H54 (cell line): ENCODE data around the gene PCDH20.
"Not testable (repeated sequence)": the region's sequence is repeated elsewhere in the genome, so short reads cannot be mapped to it uniquely, and the experiment has no call there.

Source experiments
- DNase-seq: peaks from one replicate; pipeline ENCODE4 v3.0.0; 2011; ENCODE audit warnings: low spot score, mixed read lengths; ENCODE audit not compliant: insufficient read length
- FAIRE-seq: peaks from 3 replicates; lab custom pipeline; 2011; peaks lifted over from hg19 to GRCh38; lab: Jason Lieb, UNC
- POLR2A ChIP-seq: IDR thresholded peaks from 2 replicates; pipeline ENCODE4 v1.6.1; 2011; ENCODE audit warnings: low read depth, mild to moderate bottlenecking, low read length

PCDH20 gene

GRCh38 chr13:61391426-61391825 lies 24.2 kb downstream of the PCDH20 start:
- TF ChIP-seq POLR2A = no peak
- FAIRE-seq (no peak), DNase-seq (no peak)

GRCh38 chr13:61387694-61388093 lies 28.0 kb downstream of the PCDH20 start:
- DNase-seq (no peak), FAIRE-seq (no peak)
- TF ChIP-seq POLR2A = no peak

GRCh38 chr13:61383111-61383510 lies 32.5 kb downstream of the PCDH20 start:
- FAIRE-seq (no peak), DNase-seq (no peak)
- no peak for TF ChIP-seq POLR2A

GRCh38 chr13:61370520-61370919 lies 45.1 kb downstream of the PCDH20 start:
- DNase-seq (no peak), FAIRE-seq (no peak)
- no peak for TF ChIP-seq POLR2A

- not testable (repeated sequence) for FAIRE-seq
These were observed 51.0 kb downstream of the PCDH20 start for GRCh38 chr13:61364690-61365089.

GRCh38 chr13:61362522-61362921 lies 53.1 kb downstream of the PCDH20 start:
- no peak for TF ChIP-seq POLR2A
- DNase-seq = no peak

More at GRCh38 chr13:61364690-61365089, 51.0 kb downstream of the PCDH20 start:
- DNase-seq = not testable (repeated sequence)

More at GRCh38 chr13:61362522-61362921, 53.1 kb downstream of the PCDH20 start:
- no peak for FAIRE-seq
